IMR-90 (cell line): ENCODE data around the gene KIF20A. TPM values are rescaled to one million over a fixed set of nuclear protein-coding genes. Genes with fewer than 3 reads are reported as not detected.

Experiments
- ATAC-seq: fragments of 200-7000 bp; cut with Tn5 transposase; 2 replicates; pipeline ENCODE4 v1.9.1; 2020; ENCODE audit warnings: low read depth, mild to moderate bottlenecking, moderate library complexity
- BruUV-seq: library from RNA; stranded (reverse); fragments of 400-500 nt; replicated peaks from 2 replicates; lab custom pipeline; 2021; lab: Mats Ljungman, UMichigan
- CTCF ChIA-PET: fragments of 300-600 bp; formaldehyde crosslinking; extraction: SDS; loops from one replicate; lab custom pipeline; 2021; ENCODE audit warnings: antibody characterized with exemption; lab: Yijun Ruan, JAX
- POLR2A ChIA-PET: fragments of 300-600 bp; sonication (Branson Sonifier 250); formaldehyde crosslinking; loops from one replicate; lab custom pipeline; 2022; ENCODE audit warnings: antibody characterized with exemption; ENCODE audit not compliant: unreplicated experiment; lab: Charles Lee
- DNase-seq: peaks from one replicate; pipeline ENCODE4 v3.0.0; 2013
- H2AFZ ChIP-seq: replicated peaks from 2 replicates; pipeline ENCODE3; 2013; ENCODE audit warnings: low read length, mild to moderate bottlenecking; ENCODE audit not compliant: poor library complexity
- H2AK5ac ChIP-seq: 2 replicates; pipeline ENCODE4 v1.6.1; 2013; ENCODE audit warnings: low read depth, low read length, inconsistent platforms
- H2AK9ac ChIP-seq: replicated peaks from 2 replicates; pipeline ENCODE3; 2013; ENCODE audit warnings: mild to moderate bottlenecking, low read depth, low read length, moderate library complexity; ENCODE audit not compliant: poor library complexity
- H2BK120ac ChIP-seq: 2 replicates; pipeline ENCODE4 v1.6.1; 2013; ENCODE audit warnings: low read depth, low read length, inconsistent platforms
- H2BK15ac ChIP-seq: 3 replicates; pipeline ENCODE4 v1.6.1; 2013; ENCODE audit warnings: low read depth, low read length, inconsistent platforms
- H2BK20ac ChIP-seq: 2 replicates; pipeline ENCODE4 v1.6.1; 2013; ENCODE audit warnings: low read depth, mild to moderate bottlenecking, inconsistent platforms, low read length, moderate library complexity
- H2BK5ac ChIP-seq: 2 replicates; pipeline ENCODE4 v1.6.1; 2013; ENCODE audit warnings: mild to moderate bottlenecking, low read depth, low read length, inconsistent platforms; ENCODE audit not compliant: poor library complexity, severe bottlenecking
- H3K14ac ChIP-seq: replicated peaks from 2 replicates; pipeline ENCODE4 v1.6.1; 2013; ENCODE audit warnings: low read depth, low read length, inconsistent platforms
- H3K18ac ChIP-seq: 2 replicates; pipeline ENCODE4 v1.6.1; 2013; ENCODE audit warnings: low read depth, low read length, control low read depth
- H3K23ac ChIP-seq: 2 replicates; pipeline ENCODE4 v1.6.1; 2013; ENCODE audit warnings: low read depth, low read length, inconsistent platforms
- H3K27ac ChIP-seq: 2 replicates; pipeline ENCODE4 v1.5.1; 2013; ENCODE audit warnings: mild to moderate bottlenecking, control low read depth, low read length; ENCODE audit not compliant: insufficient read depth
- H3K27me3 ChIP-seq: 2 replicates; pipeline ENCODE4 v1.6.1; 2013; ENCODE audit warnings: low read length; ENCODE audit not compliant: control insufficient read depth, insufficient read depth
- H3K36me3 ChIP-seq: 2 replicates; pipeline ENCODE4 v1.6.1; 2013; ENCODE audit warnings: low read length, mixed read lengths; ENCODE audit not compliant: control insufficient read depth, insufficient read depth
- H3K4ac ChIP-seq: 2 replicates; pipeline ENCODE4 v1.6.1; 2013; ENCODE audit warnings: low read depth, low read length, inconsistent platforms
- H3K4me1 ChIP-seq: 2 replicates; pipeline ENCODE4 v1.6.1; 2013; ENCODE audit warnings: low read length, mixed read lengths; ENCODE audit not compliant: control insufficient read depth, insufficient read depth
- H3K4me2 ChIP-seq: 2 replicates; pipeline ENCODE4 v1.6.1; 2013; ENCODE audit warnings: low read depth, mild to moderate bottlenecking, control low read depth, low read length, moderate library complexity
- H3K4me3 ChIP-seq: 2 replicates; pipeline ENCODE4 v1.5.1; 2013; ENCODE audit warnings: low read depth, mild to moderate bottlenecking, control low read depth, low read length, moderate library complexity; ENCODE audit not compliant: insufficient read depth
- H3K56ac ChIP-seq: 2 replicates; pipeline ENCODE4 v1.6.1; 2013; ENCODE audit warnings: low read length, inconsistent platforms; ENCODE audit not compliant: insufficient read depth; ENCODE audit errors: extremely low read depth
- H3K79me1 ChIP-seq, 2 experiments: 2 replicates each; pipeline ENCODE4 v1.6.1; 2013; ENCODE audit warnings: low read length in 2 of 2, inconsistent platforms in 1 of 2, low read depth in 1 of 2
- H3K9ac ChIP-seq: 2 replicates; pipeline ENCODE4 v1.6.1; 2013; ENCODE audit warnings: low read depth, low read length, control low read depth
- H3K9me1 ChIP-seq: 2 replicates; pipeline ENCODE4 v1.6.1; 2013; ENCODE audit warnings: low read length, inconsistent platforms; ENCODE audit not compliant: insufficient read depth
- H3K9me3 ChIP-seq: 2 replicates; pipeline ENCODE4 v1.6.1; 2013; ENCODE audit warnings: low read length; ENCODE audit not compliant: control insufficient read depth, insufficient read depth
- H4K20me1 ChIP-seq: 2 replicates; pipeline ENCODE4 v1.6.1; 2013; ENCODE audit warnings: low read length, inconsistent platforms; ENCODE audit not compliant: insufficient read depth
- H4K5ac ChIP-seq: 2 replicates; pipeline ENCODE4 v1.6.1; 2013; ENCODE audit warnings: mild to moderate bottlenecking, low read depth, low read length, control low read depth
- H4K8ac ChIP-seq, 2 experiments: 2 replicates each; pipeline ENCODE4 v1.6.1; 2013; ENCODE audit warnings: low read depth in 2 of 2, low read length in 2 of 2, control low read depth in 1 of 2, inconsistent platforms in 1 of 2
- H4K91ac ChIP-seq: 2 replicates; pipeline ENCODE4 v1.6.1; 2013; ENCODE audit warnings: low read depth, low read length, inconsistent platforms; ENCODE audit not compliant: insufficient read depth
- BHLHE40 ChIP-seq: fragments of 150-350 bp; IDR thresholded peaks from 2 replicates; pipeline ENCODE4 v1.6.1; 2016; ENCODE audit warnings: mild to moderate bottlenecking, low read depth, low read length
- CEBPB ChIP-seq: IDR thresholded peaks from 2 replicates; pipeline ENCODE4 v1.6.1; 2012; ENCODE audit warnings: low read depth, low read length, improper control_type of control experiment
- CHD1 ChIP-seq: IDR thresholded peaks from 2 replicates; pipeline ENCODE4 v1.6.1; 2012; ENCODE audit warnings: low read depth, low read length, improper control_type of control experiment
- ELK1 ChIP-seq: fragments of 150-350 bp; IDR thresholded peaks from 2 replicates; pipeline ENCODE4 v1.6.1; 2016; ENCODE audit warnings: low read depth, mild to moderate bottlenecking, low read length, moderate library complexity, borderline replicate concordance
- MAFK ChIP-seq: IDR thresholded peaks from 2 replicates; pipeline ENCODE4 v1.6.1; 2012; ENCODE audit warnings: low read depth, low read length, improper control_type of control experiment
- MAZ ChIP-seq: IDR thresholded peaks from 2 replicates; pipeline ENCODE4 v1.6.1; 2012; ENCODE audit warnings: low read depth, mild to moderate bottlenecking, low read length, improper control_type of control experiment, moderate library complexity, borderline replicate concordance
- MXI1 ChIP-seq: IDR thresholded peaks from 2 replicates; pipeline ENCODE4 v1.6.1; 2012; ENCODE audit warnings: low read depth, mild to moderate bottlenecking, low read length, moderate library complexity, borderline replicate concordance
- NFE2L2 ChIP-seq: fragments of 150-350 bp; IDR thresholded peaks from 2 replicates; pipeline ENCODE4 v1.6.1; 2016; ENCODE audit warnings: low read depth, mild to moderate bottlenecking, low read length
- POLR2A ChIP-seq: IDR thresholded peaks from 2 replicates; pipeline ENCODE4 v1.6.1; 2012; ENCODE audit warnings: mild to moderate bottlenecking, low read depth, low read length
- RAD21 ChIP-seq: IDR thresholded peaks from 2 replicates; pipeline ENCODE4 v1.6.1; 2012; ENCODE audit warnings: low read length, improper control_type of control experiment
- RCOR1 ChIP-seq: IDR thresholded peaks from 2 replicates; pipeline ENCODE4 v1.6.1; 2012; ENCODE audit warnings: mild to moderate bottlenecking, low read length, improper control_type of control experiment; ENCODE audit not compliant: insufficient replicate concordance
- RFX5 ChIP-seq: IDR thresholded peaks from 2 replicates; pipeline ENCODE4 v1.8.0; 2012; ENCODE audit warnings: low read depth, mild to moderate bottlenecking, low read length, moderate library complexity
- SMC3 ChIP-seq: fragments of 150-350 bp; IDR thresholded peaks from 2 replicates; pipeline ENCODE4 v1.6.1; 2016; ENCODE audit warnings: low read depth, mild to moderate bottlenecking, antibody characterized with exemption, low read length, moderate library complexity
- WGBS, 2 experiments: methylation state at CpG; one replicate each; pipeline versions ENCODE4 v1.1.5 to v1.1.7; 2013; ENCODE audit warnings: missing lambda C conversion rate in 2 of 2; ENCODE audit not compliant: insufficient read length in 1 of 2; ENCODE audit errors: extremely low coverage in 2 of 2; 5-methylcytosine and 5-hydroxymethylcytosine counted together
- dilution Hi-C: fragments of 300-500 bp; cut with HindIII; formaldehyde crosslinking; loops from one replicate; pipeline ENCODE4 v1.14.3; 2018; ENCODE audit warnings: low sequenced_read_pairs; ENCODE audit not compliant: unreplicated experiment
- in situ Hi-C: fragments of 300-500 bp; cut with MboI; formaldehyde crosslinking; loops from 3 replicates; pipeline ENCODE4 v1.14.3; 2019; ENCODE audit warnings: low sequenced_read_pairs, inconsistent platforms, mixed read lengths
- intact Hi-C: fragments of 100-400 bp; cut with micrococcal nuclease; formaldehyde crosslinking; loops from 2 replicates; pipeline ENCODE4 v1.10.0; 2022
- polyA plus RNA-seq, 3 experiments: library from polyadenylated mRNA; depleted of rRNA; stranded (reverse); fragments of >200 nt; gene quantifications; 2 replicates each; pipeline ENCODE4 v1.2.3, GENCODE V29; 2012; ENCODE audit warnings: low replicate concordance in 1 of 3
- total RNA-seq: library from RNA; depleted of rRNA; stranded (reverse); fragments of >200 nt; gene quantifications from 2 replicates; pipeline ENCODE4 v1.2.3, GENCODE V29; 2012
- TF ChIP-seq, protein P1 (sequence below): conservative IDR thresholded peaks from 2 replicates; pipeline ENCODE4 v1.5.1; 2012; ENCODE audit warnings: mild to moderate bottlenecking, low read depth, low read length, improper control_type of control experiment

The KIF20A gene
- total and polyA plus RNA-seq, 2 of the 4 experiments (the other 2 are of a cell fraction) = 42.0 to 106 TPM

DNA sequence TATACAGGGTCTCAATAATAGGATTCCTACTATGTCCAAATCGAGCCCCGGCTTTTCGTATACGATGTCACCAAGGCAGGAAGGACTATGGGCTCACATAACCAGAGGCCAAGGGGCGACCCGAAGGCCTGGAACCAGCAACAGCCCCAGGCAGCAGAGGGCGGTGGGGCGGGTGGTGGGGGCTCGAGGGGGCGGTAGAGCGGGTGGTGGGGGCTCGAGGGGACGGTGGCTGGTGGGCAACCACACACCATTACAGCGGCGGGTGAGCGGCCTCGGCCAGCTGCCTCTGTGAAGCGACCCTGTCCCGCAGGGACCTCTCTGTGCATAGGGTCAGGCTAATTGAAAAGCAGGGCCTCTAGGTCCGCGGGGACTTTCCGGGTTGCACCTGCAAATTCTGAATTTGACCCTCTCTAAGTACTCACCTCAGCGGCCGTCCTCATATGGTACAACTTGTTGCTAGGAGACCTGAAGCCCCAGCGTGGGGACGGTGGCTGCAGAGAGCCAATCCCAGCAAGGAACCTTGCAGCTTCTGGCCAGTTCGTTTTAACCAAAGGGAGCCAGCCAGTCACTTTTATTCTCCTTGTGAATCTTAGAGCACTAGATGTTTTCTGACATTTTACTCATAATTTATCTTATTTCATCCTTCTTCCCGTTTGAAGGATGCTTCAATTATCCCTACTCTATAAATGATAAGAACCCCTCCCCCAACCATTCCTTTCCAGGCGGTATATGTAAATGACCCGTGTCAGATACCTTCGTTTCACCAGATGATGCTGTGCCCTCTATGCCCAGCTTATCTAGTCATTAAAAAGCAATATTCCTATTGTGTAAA lies 39.7 kb upstream of the KIF20A start, which contains the start of gene NME5:
NME5 (minus strand) TSS at position 480 of the 832 bp plus-strand sequence. CDS start 648 bp downstream, outside the sequence.
- peak within 1 kb of the TSS; percentile 80 for H3K4me2 ChIP-seq
- BruUV-seq = no TSS peak
- CTCF ChIA-PET = interaction anchor here (0.6 kb wide), 1 partner anchor 72 kb away, joined by 3 read pairs; no protein-coding TSS in a partner anchor
- TF ChIP-seq POLR2A (no peak), BHLHE40 (no peak), MAFK (no peak), MXI1 (no peak), NFE2L2 (no peak), ELK1 (no peak), RAD21 (no peak), CEBPB (no peak), RFX5 (no peak), CHD1 (no peak), RCOR1 (no peak), SMC3 (no peak), MAZ (no peak)
- TF ChIP-seq, protein P1, sequence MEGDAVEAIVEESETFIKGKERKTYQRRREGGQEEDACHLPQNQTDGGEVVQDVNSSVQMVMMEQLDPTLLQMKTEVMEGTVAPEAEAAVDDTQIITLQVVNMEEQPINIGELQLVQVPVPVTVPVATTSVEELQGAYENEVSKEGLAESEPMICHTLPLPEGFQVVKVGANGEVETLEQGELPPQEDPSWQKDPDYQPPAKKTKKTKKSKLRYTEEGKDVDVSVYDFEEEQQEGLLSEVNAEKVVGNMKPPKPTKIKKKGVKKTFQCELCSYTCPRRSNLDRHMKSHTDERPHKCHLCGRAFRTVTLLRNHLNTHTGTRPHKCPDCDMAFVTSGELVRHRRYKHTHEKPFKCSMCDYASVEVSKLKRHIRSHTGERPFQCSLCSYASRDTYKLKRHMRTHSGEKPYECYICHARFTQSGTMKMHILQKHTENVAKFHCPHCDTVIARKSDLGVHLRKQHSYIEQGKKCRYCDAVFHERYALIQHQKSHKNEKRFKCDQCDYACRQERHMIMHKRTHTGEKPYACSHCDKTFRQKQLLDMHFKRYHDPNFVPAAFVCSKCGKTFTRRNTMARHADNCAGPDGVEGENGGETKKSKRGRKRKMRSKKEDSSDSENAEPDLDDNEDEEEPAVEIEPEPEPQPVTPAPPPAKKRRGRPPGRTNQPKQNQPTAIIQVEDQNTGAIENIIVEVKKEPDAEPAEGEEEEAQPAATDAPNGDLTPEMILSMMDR = no peak

More for the DNA sequence above, 39.7 kb upstream of the KIF20A start, which contains the start of gene NME5:
- no peak within 1 kb of the TSS; the same call in 1 of the 2 replicates for H3K56ac ChIP-seq
- DNase-seq = peak; percentile 40
- H3K4me1 ChIP-seq = no peaks in the 10 kb centered on the region
- H3K9me1 ChIP-seq = no peaks in the 10 kb centered on the region
- H2AFZ ChIP-seq = peak within 1 kb of the TSS; percentile 84
- ATAC-seq = peak; percentile 88
- no peaks in the 10 kb centered on the region for H3K79me1 ChIP-seq
- no peaks in the 10 kb centered on the region for H3K9me3 ChIP-seq
- no peak within 1 kb of the TSS for H2BK120ac ChIP-seq
- no peaks in the 10 kb centered on the region; the same call in 1 of the 2 replicates for H3K27me3 ChIP-seq
- H3K18ac ChIP-seq = no peak within 1 kb of the TSS
- in situ Hi-C loops = loop anchor here (10.0 to 25.0 kb wide), 3 partner anchors 102 to 502 kb away; partner anchors contain the start of gene FAM13B
- no peak within 1 kb of the TSS for H3K9ac ChIP-seq
- no peak within 1 kb of the TSS for H2AK9ac ChIP-seq
- H3K27ac ChIP-seq = no peak within 1 kb of the TSS
- no peak within 1 kb of the TSS for H2BK5ac ChIP-seq
- no peaks in the 10 kb centered on the region for H4K20me1 ChIP-seq
- peak within 1 kb of the TSS; percentile 41 for H3K4me3 ChIP-seq
- H2AK5ac ChIP-seq = no peak within 1 kb of the TSS
- intact Hi-C loops = no loop called here
- no peak within 1 kb of the TSS for H3K4ac ChIP-seq
- no peaks in the 10 kb centered on the region for H3K36me3 ChIP-seq
- no peak within 1 kb of the TSS for H3K14ac ChIP-seq
- dilution Hi-C loops = no loop called here
- H4K5ac ChIP-seq = no peak within 1 kb of the TSS
- 14% methylated on average over 13 of the region's 31 CpGs; no CpG with 5 or more reads in 1 of the 2 experiments for WGBS, 2 experiments
- no peak within 1 kb of the TSS for H4K91ac ChIP-seq
- H3K23ac ChIP-seq = no peak within 1 kb of the TSS
- peak within 1 kb of the TSS; percentile 8 to 62; a peak in 1 of 4 replicates for H4K8ac ChIP-seq
- H2BK20ac ChIP-seq = no peak within 1 kb of the TSS
- POLR2A ChIA-PET = no interaction called here
- H2BK15ac ChIP-seq = no peak within 1 kb of the TSS
